GM12878 (cell line): ENCODE data around the gene CMSS1.

ENCODE experiments used
- NR2C1 ChIP-seq: fragments of 450-650 bp; IDR thresholded peaks from 2 replicates; pipeline ENCODE4 v1.6.1; 2017; ENCODE audit warnings: antibody characterized with exemption, mild to moderate bottlenecking, moderate library complexity
- POLR2A ChIP-seq: IDR thresholded peaks from 2 replicates; pipeline ENCODE4 v1.6.1; 2011; ENCODE audit warnings: low read depth, mild to moderate bottlenecking, low read length
- REST ChIP-seq: IDR thresholded peaks from 2 replicates; pipeline ENCODE4 v1.6.1; 2012; ENCODE audit warnings: mild to moderate bottlenecking, low read depth, low read length
- SMC3 ChIP-seq: IDR thresholded peaks from 2 replicates; pipeline ENCODE4 v1.6.1; 2011; ENCODE audit warnings: low read length, improper control_type of control experiment, borderline replicate concordance
- ZBTB11 ChIP-seq: fragments of 450-650 bp; formaldehyde crosslinking; IDR thresholded peaks from 2 replicates; pipeline ENCODE4 v1.5.0; 2022; ENCODE audit warnings: mild to moderate bottlenecking, missing genetic modification characterization
- TF ChIP-seq, protein P1 (sequence below), 3 experiments: IDR thresholded peaks in 2 of 3; conservative IDR thresholded peaks in 1 of 3; 2 replicates each; pipeline ENCODE4 v1.5.1; 2011; ENCODE audit warnings: low read depth in 3 of 3, low read length in 3 of 3, mild to moderate bottlenecking in 3 of 3, control low read depth in 2 of 3, moderate library complexity in 2 of 3, inconsistent platforms in 1 of 3, mixed read lengths in 1 of 3; ENCODE audit not compliant: control insufficient read depth in 2 of 3, insufficient read depth in 1 of 3; ENCODE audit errors: extremely low read depth in 1 of 3

DNA sequence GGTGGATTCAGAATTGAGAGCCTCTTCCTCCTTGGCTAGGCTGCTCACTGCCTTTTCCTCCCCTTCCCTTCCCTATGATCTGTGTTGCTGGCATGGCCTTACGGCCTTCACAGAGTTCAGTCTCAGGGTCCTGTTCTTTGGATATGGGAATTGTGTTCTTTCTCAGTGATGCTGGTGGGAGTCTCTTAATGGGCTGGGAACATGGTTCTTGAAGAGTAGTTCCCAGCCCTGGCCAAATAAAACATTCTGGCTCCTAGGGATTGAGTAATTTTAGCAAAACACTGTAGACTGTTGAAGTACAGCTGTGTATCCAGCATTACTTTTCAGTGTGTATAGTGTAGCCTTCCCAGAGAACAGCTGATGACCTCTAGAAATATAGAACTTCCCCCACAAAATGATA, 319.3 kb downstream of the CMSS1 start:
- TF ChIP-seq, protein P1, sequence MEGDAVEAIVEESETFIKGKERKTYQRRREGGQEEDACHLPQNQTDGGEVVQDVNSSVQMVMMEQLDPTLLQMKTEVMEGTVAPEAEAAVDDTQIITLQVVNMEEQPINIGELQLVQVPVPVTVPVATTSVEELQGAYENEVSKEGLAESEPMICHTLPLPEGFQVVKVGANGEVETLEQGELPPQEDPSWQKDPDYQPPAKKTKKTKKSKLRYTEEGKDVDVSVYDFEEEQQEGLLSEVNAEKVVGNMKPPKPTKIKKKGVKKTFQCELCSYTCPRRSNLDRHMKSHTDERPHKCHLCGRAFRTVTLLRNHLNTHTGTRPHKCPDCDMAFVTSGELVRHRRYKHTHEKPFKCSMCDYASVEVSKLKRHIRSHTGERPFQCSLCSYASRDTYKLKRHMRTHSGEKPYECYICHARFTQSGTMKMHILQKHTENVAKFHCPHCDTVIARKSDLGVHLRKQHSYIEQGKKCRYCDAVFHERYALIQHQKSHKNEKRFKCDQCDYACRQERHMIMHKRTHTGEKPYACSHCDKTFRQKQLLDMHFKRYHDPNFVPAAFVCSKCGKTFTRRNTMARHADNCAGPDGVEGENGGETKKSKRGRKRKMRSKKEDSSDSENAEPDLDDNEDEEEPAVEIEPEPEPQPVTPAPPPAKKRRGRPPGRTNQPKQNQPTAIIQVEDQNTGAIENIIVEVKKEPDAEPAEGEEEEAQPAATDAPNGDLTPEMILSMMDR (IDR thresholded peaks at IDR 0.05 in 2 of 3, conservative IDR thresholded peaks at IDR 0.05 in 1 of 3; ENCODE audit: control insufficient read depth in 2 of 3, extremely low read depth in 1 of 3, insufficient read depth in 1 of 3, low read depth in 3 of 3, low read length in 3 of 3): no peak
- TF ChIP-seq SMC3 (no peak), NR2C1 (no peak), POLR2A (no peak), REST (no peak), ZBTB11 (CRISPR knock-in tag) (no peak)
